GM12874 (cell line): ENCODE data around the gene ADA.
A peak's percentile ranks its signal among the peaks of the same experiment; 100 is the strongest.

Experiments used
- CTCF ChIP-seq: IDR thresholded peaks from 2 replicates; pipeline ENCODE4 v1.5.1; 2011; ENCODE audit warnings: low read depth, mild to moderate bottlenecking, control low read depth, low read length, moderate library complexity; ENCODE audit not compliant: insufficient read depth

Gene ADA

GRCh38 chr20:44684047-44684967 lies 32.8 kb upstream of the ADA start:
- no peak for TF ChIP-seq CTCF

GRCh38 chr20:44683263-44684046 lies 32.0 kb upstream of the ADA start:
- peak; percentile 78 for TF ChIP-seq CTCF

GRCh38 chr20:44681796-44682566 lies 30.5 kb upstream of the ADA start:
- no peak for TF ChIP-seq CTCF

- TF ChIP-seq CTCF: no peak
Measured at GRCh38 chr20:44678990-44679611, 27.6 kb upstream of the ADA start.

GRCh38 chr20:44678242-44678641 lies 26.7 kb upstream of the ADA start:
- no peak for TF ChIP-seq CTCF

GRCh38 chr20:44666066-44666465 lies 14.6 kb upstream of the ADA start:
- no peak for TF ChIP-seq CTCF

GRCh38 chr20:44664131-44664530 lies 12.6 kb upstream of the ADA start:
- TF ChIP-seq CTCF: no peak
